Calu3 (cell line): Measurements from ENCODE around the gene CNIH4. TPM values are rescaled to one million over a fixed set of nuclear protein-coding genes. Genes with fewer than 3 reads are reported as not detected.

Source experiments
- BruUV-seq: library from RNA; stranded (reverse); fragments of 400-500 nt; replicated peaks from 2 replicates; lab custom pipeline; 2021; lab: Mats Ljungman, UMichigan
- CTCF ChIA-PET: fragments of 300-600 bp; sonication (Branson Sonifier 250); formaldehyde crosslinking; loops from one replicate; lab custom pipeline; 2022; ENCODE audit warnings: antibody characterized with exemption; lab: Charles Lee
- DNase-seq: peaks from one replicate; pipeline ENCODE4 v3.0.0; 2022
- H3K27ac Mint-ChIP-seq: one replicate; pipeline ENCODE4 v1.8.0; 2022; ENCODE audit warnings: mixed read lengths; ENCODE audit not compliant: unreplicated experiment
- H3K27me3 Mint-ChIP-seq: one replicate; pipeline ENCODE4 v1.8.0; 2022; ENCODE audit warnings: mixed read lengths; ENCODE audit not compliant: unreplicated experiment
- H3K36me3 Mint-ChIP-seq: one replicate; pipeline ENCODE4 v1.8.0; 2022; ENCODE audit warnings: mild to moderate bottlenecking, moderate library complexity, mixed read lengths; ENCODE audit not compliant: insufficient read depth, unreplicated experiment
- H3K4me1 Mint-ChIP-seq: one replicate; pipeline ENCODE4 v1.8.0; 2022; ENCODE audit warnings: mild to moderate bottlenecking, low read depth, mixed read lengths; ENCODE audit not compliant: unreplicated experiment
- H3K4me3 Mint-ChIP-seq: one replicate; pipeline ENCODE4 v1.8.0; 2022; ENCODE audit warnings: mild to moderate bottlenecking, low read depth, moderate library complexity, mixed read lengths; ENCODE audit not compliant: unreplicated experiment
- H3K9me3 Mint-ChIP-seq: one replicate; pipeline ENCODE4 v1.8.0; 2022; ENCODE audit warnings: low read depth, mixed read lengths; ENCODE audit not compliant: unreplicated experiment
- intact Hi-C: fragments of 100-400 bp; cut with micrococcal nuclease; formaldehyde crosslinking; loops from one replicate; pipeline ENCODE4 v1.10.0; 2022; ENCODE audit not compliant: unreplicated experiment
- total RNA-seq: library from RNA; stranded (reverse); gene quantifications from 2 replicates; pipeline ENCODE4 v1.2.3, GENCODE V29; 2022
- TF ChIP-seq, protein P1 (sequence below): fragments of 200-600 bp; IDR thresholded peaks from one replicate; pipeline ENCODE4 v1.8.0; 2022; ENCODE audit warnings: antibody characterized with exemption; ENCODE audit not compliant: unreplicated experiment

CNIH4 gene
- total RNA-seq, 1 experiment from 2014 or later: 91.4 TPM

DNA sequence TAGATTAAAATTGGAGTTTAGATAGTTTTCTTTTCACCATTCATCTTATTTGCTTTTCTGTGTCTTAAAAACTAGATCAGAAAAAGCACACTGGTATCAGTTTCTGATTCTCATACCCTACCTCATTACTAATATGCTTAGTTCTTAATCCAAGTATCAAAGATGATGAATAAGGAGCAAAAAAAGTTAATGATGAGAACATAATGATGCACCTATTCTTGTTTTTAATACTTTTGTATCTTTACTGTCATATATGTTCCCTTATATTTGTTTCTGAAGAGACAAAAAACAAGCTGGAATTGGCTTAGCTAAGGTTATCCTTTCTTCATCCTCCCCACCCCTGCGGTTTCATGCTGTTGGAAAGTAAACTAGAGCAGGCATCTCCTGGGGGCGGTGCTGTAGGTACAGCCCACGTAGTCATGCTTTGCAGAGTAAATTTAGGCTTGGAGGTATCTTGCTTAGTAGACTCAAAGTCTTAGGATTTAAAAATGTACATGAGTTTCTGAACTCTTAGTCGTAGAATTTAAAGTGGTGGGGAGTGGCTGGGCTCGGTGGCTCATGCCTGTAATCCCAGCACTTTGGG, 16.4 kb downstream of the CNIH4 start:
- H3K27me3 Mint-ChIP-seq: no peaks in the 10 kb centered on the region
- TF ChIP-seq, protein P1, sequence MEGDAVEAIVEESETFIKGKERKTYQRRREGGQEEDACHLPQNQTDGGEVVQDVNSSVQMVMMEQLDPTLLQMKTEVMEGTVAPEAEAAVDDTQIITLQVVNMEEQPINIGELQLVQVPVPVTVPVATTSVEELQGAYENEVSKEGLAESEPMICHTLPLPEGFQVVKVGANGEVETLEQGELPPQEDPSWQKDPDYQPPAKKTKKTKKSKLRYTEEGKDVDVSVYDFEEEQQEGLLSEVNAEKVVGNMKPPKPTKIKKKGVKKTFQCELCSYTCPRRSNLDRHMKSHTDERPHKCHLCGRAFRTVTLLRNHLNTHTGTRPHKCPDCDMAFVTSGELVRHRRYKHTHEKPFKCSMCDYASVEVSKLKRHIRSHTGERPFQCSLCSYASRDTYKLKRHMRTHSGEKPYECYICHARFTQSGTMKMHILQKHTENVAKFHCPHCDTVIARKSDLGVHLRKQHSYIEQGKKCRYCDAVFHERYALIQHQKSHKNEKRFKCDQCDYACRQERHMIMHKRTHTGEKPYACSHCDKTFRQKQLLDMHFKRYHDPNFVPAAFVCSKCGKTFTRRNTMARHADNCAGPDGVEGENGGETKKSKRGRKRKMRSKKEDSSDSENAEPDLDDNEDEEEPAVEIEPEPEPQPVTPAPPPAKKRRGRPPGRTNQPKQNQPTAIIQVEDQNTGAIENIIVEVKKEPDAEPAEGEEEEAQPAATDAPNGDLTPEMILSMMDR: no peak
- peaks cover 21% of the 10 kb centered on the region for H3K4me1 Mint-ChIP-seq
- H3K9me3 Mint-ChIP-seq: no peaks in the 10 kb centered on the region
- peaks cover 61% of the 10 kb centered on the region for H3K36me3 Mint-ChIP-seq
- BruUV-seq: no TSS peak
- no peak overlapping the region for H3K27ac Mint-ChIP-seq
- intact Hi-C loops: no loop called here
- no peak overlapping the region for H3K4me3 Mint-ChIP-seq
- no peak for DNase-seq
- CTCF ChIA-PET: no interaction called here

DNA sequence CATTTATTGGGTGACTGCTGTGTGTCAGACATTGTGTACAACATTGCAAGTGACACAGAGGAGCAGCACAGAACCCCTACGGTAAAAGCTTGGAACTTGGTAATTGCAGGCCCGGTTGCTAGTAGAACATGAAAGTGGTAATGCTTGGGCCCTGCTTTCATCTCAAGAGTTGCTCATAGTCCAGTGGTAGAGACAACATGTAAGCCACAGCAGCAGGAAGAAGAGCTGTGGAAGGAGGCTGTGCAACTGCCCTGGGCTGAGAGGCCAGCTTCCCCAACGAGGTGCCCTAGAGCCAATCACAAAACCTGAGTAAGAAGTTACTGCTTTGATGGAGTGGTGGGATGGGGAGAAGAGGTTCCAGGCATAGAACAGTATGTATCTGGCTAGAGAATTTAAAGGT, 18.4 kb downstream of the CNIH4 start:
- Mint-ChIP-seq H3K4me3 (no peak overlapping the region), H3K27ac (no peak overlapping the region), H3K4me1 (peaks cover 21% of the 10 kb centered on the region), H3K36me3 (peaks cover 56% of the 10 kb centered on the region), H3K9me3 (no peaks in the 10 kb centered on the region), H3K27me3 (no peaks in the 10 kb centered on the region)
- CTCF ChIA-PET: interaction anchor here (0.7 kb wide), 1 partner anchor 1063 kb away, joined by 3 read pairs; no protein-coding TSS in a partner anchor
- BruUV-seq: no TSS peak
- TF ChIP-seq, protein P1: no peak
- intact Hi-C loops: no loop called here
- no peak for DNase-seq

DNA sequence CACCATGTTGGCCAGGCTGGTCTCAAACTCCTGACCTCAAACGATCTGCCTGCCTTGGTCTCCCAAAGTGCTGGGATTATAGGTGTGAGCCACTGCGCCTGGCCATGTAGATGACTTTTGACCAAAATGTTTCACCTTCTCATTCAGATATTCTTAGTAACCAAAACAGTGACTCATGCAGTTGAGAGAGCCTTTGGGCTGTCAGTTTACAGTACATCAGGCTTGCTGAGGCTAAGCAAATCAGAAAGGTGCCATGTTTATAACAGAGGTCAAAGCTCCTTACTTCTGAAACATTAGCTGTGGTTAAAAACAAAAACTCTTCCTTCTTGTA, 21.0 kb downstream of the CNIH4 start:
- no peak overlapping the region for H3K27ac Mint-ChIP-seq
- no peak for DNase-seq
- CTCF ChIA-PET: no interaction called here
- peaks cover 21% of the 10 kb centered on the region for H3K4me1 Mint-ChIP-seq
- no peak overlapping the region for H3K4me3 Mint-ChIP-seq
- H3K36me3 Mint-ChIP-seq: peaks cover 57% of the 10 kb centered on the region
- H3K27me3 Mint-ChIP-seq: no peaks in the 10 kb centered on the region
- BruUV-seq: TSS peak; percentile 5
- TF ChIP-seq, protein P1: no peak
- intact Hi-C loops: no loop called here
- H3K9me3 Mint-ChIP-seq: no peaks in the 10 kb centered on the region

DNA sequence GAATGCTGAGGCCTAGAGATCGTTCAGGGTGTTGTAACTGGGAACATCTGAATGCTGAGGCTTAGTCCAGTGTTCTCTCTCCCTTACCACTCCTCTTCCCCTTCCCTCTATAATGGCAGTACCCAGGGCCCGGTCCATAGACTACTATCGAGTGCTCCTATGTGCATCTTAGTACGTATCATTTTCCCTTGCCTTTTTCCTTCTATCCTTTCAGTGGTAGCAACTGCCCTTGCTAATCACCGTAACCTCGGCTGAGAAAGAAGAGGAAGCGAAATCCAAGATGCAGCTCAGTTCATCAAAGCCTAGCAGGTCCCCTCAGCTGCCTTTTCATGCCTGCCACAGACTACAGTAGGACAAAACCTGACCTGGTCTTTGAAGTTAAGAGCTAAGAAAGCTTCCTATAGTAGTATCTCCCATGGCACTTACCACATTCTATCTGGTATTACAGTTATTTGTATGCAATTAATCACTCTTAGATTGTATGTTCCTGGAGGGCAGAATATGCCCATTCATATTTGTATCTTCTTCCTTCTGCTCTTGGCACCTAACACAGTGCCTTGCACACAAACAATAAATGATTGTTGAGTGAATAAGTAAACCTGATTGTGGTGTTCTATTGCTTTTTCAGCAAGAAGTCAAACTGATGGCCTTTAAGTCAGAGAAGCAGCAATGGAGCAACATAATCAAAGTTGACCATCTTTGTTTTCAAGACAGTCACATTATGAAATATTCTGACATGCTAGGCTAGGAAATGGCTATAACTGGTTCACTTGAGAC, 22.4 kb downstream of the CNIH4 start:
- intact Hi-C loops: no loop called here

More for the DNA sequence above, 22.4 kb downstream of the CNIH4 start:
- Mint-ChIP-seq H3K4me1 (peaks cover 21% of the 10 kb centered on the region), H3K36me3 (peaks cover 53% of the 10 kb centered on the region), H3K27ac (no peak overlapping the region), H3K9me3 (no peaks in the 10 kb centered on the region), H3K27me3 (no peaks in the 10 kb centered on the region), H3K4me3 (no peak overlapping the region)
- CTCF ChIA-PET: no interaction called here
- DNase-seq: no peak
- BruUV-seq: no TSS peak
- TF ChIP-seq, protein P1: no peak
